ENCODE measurements around the gene EYS.

GRCh38 chr6:64357430-64357829 is 1349.6 kb downstream of the EYS start:
- TF ChIP-seq KDM5A (IDR thresholded peaks at IDR 0.05; ENCODE audit: low read length) (no peak), EZH2 (IDR thresholded peaks at IDR 0.05; ENCODE audit: low read depth, low read length, severe bottlenecking) (no peak), POLR2AphosphoS5 (IDR thresholded peaks at IDR 0.05; ENCODE audit: low read depth, low read length) (no peak)

Data from H1 (cell line).